ENCODE measurements around the gene DEK. TPM values are rescaled to one million over a fixed set of nuclear protein-coding genes. Genes with fewer than 3 reads are reported as not detected.

Gene DEK
- total RNA-seq, 2 experiments from 2014 or later, result 235 to 267 TPM

DNA sequence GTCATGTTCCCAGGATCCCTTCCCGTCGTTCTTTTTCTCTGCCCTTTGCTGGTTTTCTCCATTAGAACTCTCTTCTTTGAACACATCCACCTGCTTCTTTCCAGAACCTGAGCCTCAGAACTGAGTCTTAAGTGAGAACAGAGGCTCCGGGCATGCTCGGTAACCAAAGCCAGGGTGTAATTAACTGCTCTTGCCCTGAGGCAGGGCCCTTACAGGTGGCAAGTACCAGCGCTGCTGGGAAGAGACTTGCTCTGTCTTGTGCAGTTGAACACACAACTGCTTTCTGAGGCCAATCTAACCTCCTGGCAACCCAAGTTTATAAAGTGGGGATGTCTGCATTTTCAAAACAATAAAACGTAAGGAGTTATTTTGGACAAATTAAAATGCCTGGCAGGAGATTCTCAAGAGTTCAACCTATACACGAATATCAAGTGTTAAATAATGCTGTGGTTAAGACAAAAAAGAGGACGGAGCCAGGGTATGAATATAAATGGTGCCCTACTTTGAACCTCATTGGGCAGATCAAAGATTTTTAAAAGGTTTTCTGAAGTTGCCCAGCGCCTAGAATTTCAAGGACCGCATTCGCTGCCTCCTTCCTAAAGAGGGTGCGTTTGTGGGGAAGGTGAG, 12.4 kb upstream of the DEK start:
- H3K4me3 ChIP-seq (ENCODE audit: low read depth, low read length, poor library complexity, severe bottlenecking), result no peak overlapping the region
- H3K4me1 ChIP-seq (ENCODE audit: insufficient read depth, low read length, poor library complexity, severe bottlenecking), result no peaks in the 10 kb centered on the region
- no peak overlapping the region for H3K27ac ChIP-seq (ENCODE audit: low read depth, low read length, poor library complexity, severe bottlenecking)
- no peaks in the 10 kb centered on the region for H3K9me3 ChIP-seq (ENCODE audit: low read length)
- H3K36me3 ChIP-seq (ENCODE audit: insufficient read depth, low read length), result no peaks in the 10 kb centered on the region
- no peaks in the 10 kb centered on the region for H3K9me2 ChIP-seq (ENCODE audit: insufficient read depth, low read length)
- intact Hi-C loops (cut with micrococcal nuclease; ENCODE audit: unreplicated experiment), result no loop called here
- H3K79me2 ChIP-seq (ENCODE audit: insufficient read depth, low read depth, low read length), result no peaks in the 10 kb centered on the region
- TF ChIP-seq, protein P1, sequence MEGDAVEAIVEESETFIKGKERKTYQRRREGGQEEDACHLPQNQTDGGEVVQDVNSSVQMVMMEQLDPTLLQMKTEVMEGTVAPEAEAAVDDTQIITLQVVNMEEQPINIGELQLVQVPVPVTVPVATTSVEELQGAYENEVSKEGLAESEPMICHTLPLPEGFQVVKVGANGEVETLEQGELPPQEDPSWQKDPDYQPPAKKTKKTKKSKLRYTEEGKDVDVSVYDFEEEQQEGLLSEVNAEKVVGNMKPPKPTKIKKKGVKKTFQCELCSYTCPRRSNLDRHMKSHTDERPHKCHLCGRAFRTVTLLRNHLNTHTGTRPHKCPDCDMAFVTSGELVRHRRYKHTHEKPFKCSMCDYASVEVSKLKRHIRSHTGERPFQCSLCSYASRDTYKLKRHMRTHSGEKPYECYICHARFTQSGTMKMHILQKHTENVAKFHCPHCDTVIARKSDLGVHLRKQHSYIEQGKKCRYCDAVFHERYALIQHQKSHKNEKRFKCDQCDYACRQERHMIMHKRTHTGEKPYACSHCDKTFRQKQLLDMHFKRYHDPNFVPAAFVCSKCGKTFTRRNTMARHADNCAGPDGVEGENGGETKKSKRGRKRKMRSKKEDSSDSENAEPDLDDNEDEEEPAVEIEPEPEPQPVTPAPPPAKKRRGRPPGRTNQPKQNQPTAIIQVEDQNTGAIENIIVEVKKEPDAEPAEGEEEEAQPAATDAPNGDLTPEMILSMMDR (conservative IDR thresholded peaks at IDR 0.05; ENCODE audit: low read length), result no peak
- no peak for TF ChIP-seq EZH2phosphoT487 (IDR thresholded peaks at IDR 0.05; ENCODE audit: borderline replicate concordance, low read depth, low read length)
- BruUV-seq (replicated peaks), result no TSS peak
- H2AFZ ChIP-seq (ENCODE audit: low read length), result no peak overlapping the region
- POLR2A ChIA-PET, result no interaction called here
- H3K4me2 ChIP-seq (ENCODE audit: low read length), result no peak overlapping the region
- no peaks in the 10 kb centered on the region for H4K20me1 ChIP-seq (ENCODE audit: insufficient read depth, low read length)
- DNase-seq (ENCODE audit: low spot score), result no peak
- CTCF ChIA-PET (ENCODE audit: unreplicated experiment), result no interaction called here

DNA sequence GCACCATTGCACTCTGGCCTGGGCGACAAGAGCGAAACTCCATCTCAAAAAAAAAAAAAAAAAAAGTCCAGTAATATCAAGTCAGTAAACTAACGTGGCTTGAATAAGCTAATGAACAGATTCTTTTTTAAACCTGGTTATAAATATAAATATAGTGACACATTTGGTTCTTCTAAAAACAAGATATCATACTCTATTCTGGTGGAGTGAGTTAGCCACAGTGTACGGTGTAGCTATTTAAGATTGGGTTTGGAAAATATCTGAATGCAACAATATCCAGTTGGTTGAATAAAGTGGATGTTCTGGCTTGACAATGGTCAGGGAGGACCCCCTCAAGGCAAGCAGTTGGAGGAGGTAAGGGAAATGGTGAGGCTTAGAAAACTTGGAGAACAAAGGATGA, 5.9 kb upstream of the DEK start:
- no peak overlapping the region for H3K27ac ChIP-seq (ENCODE audit: low read depth, low read length, poor library complexity, severe bottlenecking)
- no peaks in the 10 kb centered on the region for H3K9me2 ChIP-seq (ENCODE audit: insufficient read depth, low read length)
- TF ChIP-seq, protein P1 (conservative IDR thresholded peaks at IDR 0.05; ENCODE audit: low read length), result no peak
- TF ChIP-seq EZH2phosphoT487 (IDR thresholded peaks at IDR 0.05; ENCODE audit: borderline replicate concordance, low read depth, low read length), result no peak
- H3K4me1 ChIP-seq (ENCODE audit: insufficient read depth, low read length, poor library complexity, severe bottlenecking), result peaks cover 7% of the 10 kb centered on the region
- H3K4me2 ChIP-seq (ENCODE audit: low read length), result no peak overlapping the region
- peaks cover 13% of the 10 kb centered on the region for H3K36me3 ChIP-seq (ENCODE audit: insufficient read depth, low read length)
- no peak for DNase-seq (ENCODE audit: low spot score)
- peaks cover 11% of the 10 kb centered on the region for H3K9me3 ChIP-seq (ENCODE audit: low read length)
- H4K20me1 ChIP-seq (ENCODE audit: insufficient read depth, low read length), result no peaks in the 10 kb centered on the region
- no peak overlapping the region for H2AFZ ChIP-seq (ENCODE audit: low read length)
- H3K4me3 ChIP-seq (ENCODE audit: low read depth, low read length, poor library complexity, severe bottlenecking), result no peak overlapping the region
- intact Hi-C loops (cut with micrococcal nuclease; ENCODE audit: unreplicated experiment), result no loop called here
- H3K79me2 ChIP-seq (ENCODE audit: insufficient read depth, low read depth, low read length), result no peaks in the 10 kb centered on the region
- ChIA-PET POLR2A (interaction anchor here (0.5 to 1.3 kb wide), 4 partner anchors 9 to 63 kb away, joined by 3 to 4 read pairs (median 3); no protein-coding TSS in a partner anchor), CTCF (ENCODE audit: unreplicated experiment) (no interaction called here)
- BruUV-seq (replicated peaks), result no TSS peak

DNA sequence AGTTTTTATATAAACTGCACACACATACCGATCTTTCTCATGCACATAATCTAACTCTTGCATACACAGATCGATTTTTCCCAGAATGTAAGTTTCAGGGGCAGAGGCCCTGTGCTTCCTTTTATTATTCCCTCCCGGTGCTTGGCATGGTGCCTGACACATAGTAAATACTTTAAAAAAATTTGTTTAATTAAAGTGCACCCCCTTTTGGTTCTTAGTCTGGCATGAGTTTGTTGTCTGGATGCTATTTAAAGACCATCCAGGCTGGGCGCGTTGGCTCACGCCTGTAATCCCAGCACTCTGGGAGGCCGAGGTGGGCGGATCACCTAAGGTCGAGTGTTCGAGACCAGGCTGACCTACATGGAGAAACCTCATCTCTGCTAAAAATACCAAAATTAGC, 5.4 kb upstream of the DEK start:
- no peaks in the 10 kb centered on the region for H3K9me2 ChIP-seq (ENCODE audit: insufficient read depth, low read length)
- CTCF ChIA-PET (ENCODE audit: unreplicated experiment), result no interaction called here
- peaks cover 13% of the 10 kb centered on the region for H3K36me3 ChIP-seq (ENCODE audit: insufficient read depth, low read length)
- H3K9me3 ChIP-seq (ENCODE audit: low read length), result peaks cover 12% of the 10 kb centered on the region
- no peak for DNase-seq (ENCODE audit: low spot score)
- H3K79me2 ChIP-seq (ENCODE audit: insufficient read depth, low read depth, low read length), result no peaks in the 10 kb centered on the region
- no peaks in the 10 kb centered on the region for H4K20me1 ChIP-seq (ENCODE audit: insufficient read depth, low read length)
- H3K4me1 ChIP-seq (ENCODE audit: insufficient read depth, low read length, poor library complexity, severe bottlenecking), result peaks cover 12% of the 10 kb centered on the region
- TF ChIP-seq, protein P1 (conservative IDR thresholded peaks at IDR 0.05; ENCODE audit: low read length), result no peak
- TF ChIP-seq EZH2phosphoT487 (IDR thresholded peaks at IDR 0.05; ENCODE audit: borderline replicate concordance, low read depth, low read length), result no peak
- POLR2A ChIA-PET, result interaction anchor here (1.3 kb wide), 1 partner anchor 10 kb away, joined by 3 read pairs; no protein-coding TSS in a partner anchor
- no peak overlapping the region for H3K4me3 ChIP-seq (ENCODE audit: low read depth, low read length, poor library complexity, severe bottlenecking)
- BruUV-seq (replicated peaks), result no TSS peak
- no peak overlapping the region for H3K4me2 ChIP-seq (ENCODE audit: low read length)
- intact Hi-C loops (cut with micrococcal nuclease; ENCODE audit: unreplicated experiment), result no loop called here
- H3K27ac ChIP-seq (ENCODE audit: low read depth, low read length, poor library complexity, severe bottlenecking), result no peak overlapping the region
- no peak overlapping the region for H2AFZ ChIP-seq (ENCODE audit: low read length)

Measured in OCI-LY7 (cell line).